Tibial nerve (tissue), 4 donors: ENCODE measurements around the gene GBE1.

Experiments
- EP300 ChIP-seq, 2 donors: sonication (generic); formaldehyde crosslinking; IDR thresholded peaks; one replicate each; pipeline ENCODE4 v1.6.1; 2017; ENCODE audit warnings: antibody characterized with exemption in 2 of 2, mild to moderate bottlenecking in 1 of 2
- POLR2A ChIP-seq, 2 donors: fragments of 450-650 bp; IDR thresholded peaks; one replicate each; pipeline ENCODE4 v1.6.1; 2017; ENCODE audit warnings: antibody characterized with exemption in 2 of 2, mild to moderate bottlenecking in 2 of 2, moderate library complexity in 2 of 2
- TF ChIP-seq, protein P1 (sequence below), 5 experiments: fragments of 200-600 bp in 3 of 5; fragments of 450-650 bp in 2 of 5; sonication (generic) in 3 of 5; IDR thresholded peaks; one replicate each; pipeline ENCODE4 v1.5.1; 2016 to 2019; ENCODE audit warnings: antibody characterized with exemption in 5 of 5, mild to moderate bottlenecking in 3 of 5, moderate library complexity in 2 of 5

- TF ChIP-seq POLR2A (IDR thresholded peaks at IDR 0.05): no peak
- TF ChIP-seq, protein P1, sequence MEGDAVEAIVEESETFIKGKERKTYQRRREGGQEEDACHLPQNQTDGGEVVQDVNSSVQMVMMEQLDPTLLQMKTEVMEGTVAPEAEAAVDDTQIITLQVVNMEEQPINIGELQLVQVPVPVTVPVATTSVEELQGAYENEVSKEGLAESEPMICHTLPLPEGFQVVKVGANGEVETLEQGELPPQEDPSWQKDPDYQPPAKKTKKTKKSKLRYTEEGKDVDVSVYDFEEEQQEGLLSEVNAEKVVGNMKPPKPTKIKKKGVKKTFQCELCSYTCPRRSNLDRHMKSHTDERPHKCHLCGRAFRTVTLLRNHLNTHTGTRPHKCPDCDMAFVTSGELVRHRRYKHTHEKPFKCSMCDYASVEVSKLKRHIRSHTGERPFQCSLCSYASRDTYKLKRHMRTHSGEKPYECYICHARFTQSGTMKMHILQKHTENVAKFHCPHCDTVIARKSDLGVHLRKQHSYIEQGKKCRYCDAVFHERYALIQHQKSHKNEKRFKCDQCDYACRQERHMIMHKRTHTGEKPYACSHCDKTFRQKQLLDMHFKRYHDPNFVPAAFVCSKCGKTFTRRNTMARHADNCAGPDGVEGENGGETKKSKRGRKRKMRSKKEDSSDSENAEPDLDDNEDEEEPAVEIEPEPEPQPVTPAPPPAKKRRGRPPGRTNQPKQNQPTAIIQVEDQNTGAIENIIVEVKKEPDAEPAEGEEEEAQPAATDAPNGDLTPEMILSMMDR (IDR thresholded peaks at IDR 0.05): no peak
- no peak for TF ChIP-seq EP300 (IDR thresholded peaks at IDR 0.05)
These were observed 18.9 kb downstream of the GBE1 start for GRCh38 chr3:81742581-81742980.
